CD14-positive monocyte (primary cell): Measurements from ENCODE around the gene DCAF4. TPM values are rescaled to one million over a fixed set of nuclear protein-coding genes. Genes with fewer than 3 reads are reported as not detected.

Experiments used
- DNase-seq, 3 donors: peaks; one replicate each; pipeline ENCODE4 v3.0.0-alpha.2; 2011 to 2022
- H2AFZ ChIP-seq: 2 replicates; pipeline ENCODE4 v1.6.0; 2012; ENCODE audit warnings: mild to moderate bottlenecking, low read depth, low read length, inconsistent platforms; ENCODE audit not compliant: insufficient read depth, poor library complexity, severe bottlenecking
- H3K27ac ChIP-seq, 2 donors: 1 replicate in 1 of 2; 2 replicates in 1 of 2; pipeline ENCODE4 v1.5.1; 2012 to 2013; ENCODE audit warnings: low read length in 2 of 2, control low read depth in 1 of 2, inconsistent platforms in 1 of 2, low read depth in 1 of 2, mild to moderate bottlenecking in 1 of 2
- H3K27me3 ChIP-seq, 2 donors: one replicate each; pipeline versions ENCODE4 v1.6.0 to v1.6.1; 2011 to 2013; ENCODE audit warnings: low read length in 2 of 2; ENCODE audit not compliant: control insufficient read depth in 2 of 2, insufficient read depth in 2 of 2
- H3K36me3 ChIP-seq, 2 donors: replicated peaks in 1 of 2; 1 replicate in 1 of 2; 2 replicates in 1 of 2; pipeline versions ENCODE4 v1.5.1 to v1.6.1; 2012 to 2013; ENCODE audit warnings: low read length in 2 of 2, control low read depth in 1 of 2, inconsistent platforms in 1 of 2, mild to moderate bottlenecking in 1 of 2; ENCODE audit not compliant: insufficient read depth in 2 of 2, control insufficient read depth in 1 of 2
- H3K4me1 ChIP-seq, 2 donors: 1 replicate in 1 of 2; 2 replicates in 1 of 2; pipeline versions ENCODE4 v1.5.1 to v1.6.1; 2012 to 2013; ENCODE audit warnings: low read length in 2 of 2, control low read depth in 1 of 2, inconsistent platforms in 1 of 2, mild to moderate bottlenecking in 1 of 2, moderate library complexity in 1 of 2; ENCODE audit not compliant: insufficient read depth in 2 of 2, control insufficient read depth in 1 of 2
- H3K4me2 ChIP-seq: replicated peaks from 2 replicates; pipeline ENCODE3; 2012; ENCODE audit warnings: low read length, moderate library complexity, mild to moderate bottlenecking; ENCODE audit not compliant: poor library complexity, severe bottlenecking; ENCODE audit errors: extremely low read depth
- H3K4me3 ChIP-seq, 3 experiments: fragments of 200-600 bp in 1 of 3; sonication (generic) in 1 of 3; replicated peaks in 1 of 3; 1 replicate in 2 of 3; 2 replicates in 1 of 3; pipeline ENCODE4 v1.5.1; 2011 to 2013; ENCODE audit warnings: low read length in 3 of 3, mild to moderate bottlenecking in 3 of 3, control low read depth in 2 of 3, low read depth in 2 of 3, inconsistent platforms in 1 of 3, moderate library complexity in 1 of 3
- H3K79me2 ChIP-seq: 2 replicates; pipeline ENCODE4 v1.6.0; 2012; ENCODE audit warnings: mild to moderate bottlenecking, control low read depth, inconsistent platforms, low read length, moderate library complexity; ENCODE audit not compliant: insufficient read depth
- H3K9ac ChIP-seq: 2 replicates; pipeline ENCODE4 v1.6.0; 2017; ENCODE audit warnings: low read length, mild to moderate bottlenecking; ENCODE audit not compliant: insufficient read depth, poor library complexity, severe bottlenecking
- H3K9me3 ChIP-seq, 2 donors: replicated peaks in 1 of 2; 1 replicate in 1 of 2; 2 replicates in 1 of 2; pipeline versions ENCODE4 v1.5.1 to v1.6.1; 2012 to 2013; ENCODE audit warnings: low read length in 2 of 2, control low read depth in 1 of 2; ENCODE audit not compliant: control insufficient read depth in 1 of 2, insufficient read depth in 1 of 2
- H4K20me1 ChIP-seq: 2 replicates; pipeline ENCODE4 v1.6.0; 2012; ENCODE audit warnings: mild to moderate bottlenecking, low read length, control low read depth, moderate library complexity; ENCODE audit not compliant: insufficient read depth
- H3K27ac Mint-ChIP-seq, 7 donors: one replicate each; pipeline ENCODE4 v1.8.0; 2020; ENCODE audit warnings: mild to moderate bottlenecking in 7 of 7, mixed read lengths in 7 of 7, moderate library complexity in 6 of 7, inconsistent platforms in 2 of 7
- H3K27me3 Mint-ChIP-seq, 3 donors: one replicate each; pipeline ENCODE4 v1.8.0; 2021 to 2022; ENCODE audit warnings: low read depth in 3 of 3, mild to moderate bottlenecking in 3 of 3, mixed read lengths in 3 of 3, moderate library complexity in 3 of 3, inconsistent platforms in 1 of 3
- H3K36me3 Mint-ChIP-seq, 2 donors: one replicate each; pipeline ENCODE4 v1.8.0; 2020; ENCODE audit warnings: mixed read lengths in 2 of 2, inconsistent platforms in 1 of 2, mild to moderate bottlenecking in 1 of 2
- H3K4me1 Mint-ChIP-seq: one replicate; pipeline ENCODE4 v1.8.0; 2020; ENCODE audit warnings: mild to moderate bottlenecking, mixed read lengths
- H3K4me3 Mint-ChIP-seq, 2 donors: one replicate each; pipeline ENCODE4 v1.8.0; 2020; ENCODE audit warnings: mild to moderate bottlenecking in 2 of 2, mixed read lengths in 2 of 2, moderate library complexity in 1 of 2
- H3K9me3 Mint-ChIP-seq, 7 donors: one replicate each; pipeline ENCODE4 v1.8.0; 2020 to 2022; ENCODE audit warnings: mixed read lengths in 7 of 7, mild to moderate bottlenecking in 6 of 7, moderate library complexity in 6 of 7, inconsistent platforms in 2 of 7
- CTCF ChIP-seq: fragments of 200-600 bp; IDR thresholded peaks from one replicate; pipeline ENCODE4 v1.8.0; 2022; ENCODE audit warnings: antibody characterized with exemption, mild to moderate bottlenecking
- WGBS: methylation state at CpG from one replicate; pipeline ENCODE4 v1.1.5; 2013; ENCODE audit warnings: missing lambda C conversion rate; ENCODE audit not compliant: insufficient coverage; 5-methylcytosine and 5-hydroxymethylcytosine counted together
- intact Hi-C, 2 donors: fragments of 100-400 bp; cut with micrococcal nuclease; formaldehyde crosslinking; loops; one replicate each; pipeline versions ENCODE4 v1.15.0 to v1.15.1; 2023
- polyA plus RNA-seq, 3 donors: library from polyadenylated mRNA; depleted of rRNA in 1 of 3; unstranded in 2 of 3; stranded (reverse) in 1 of 3; fragments of 300-500 nt in 2 of 3; fragments of >200 nt in 1 of 3; fragmentation: Illumina TruSeq in 2 of 3; gene quantifications; 1 replicate in 2 of 3; 2 replicates in 1 of 3; pipeline ENCODE4 v1.2.3, GENCODE V29; 2012 to 2021

The DCAF4 gene
- polyA plus RNA-seq, 3 donors: 1.1 to 7.2 (median 2.3) TPM

GRCh38 chr14:72882463-72882862 is 43.8 kb upstream of the DCAF4 start:
- Histone ChIP-seq H3K36me3 (no peaks in the 10 kb centered on the region), H3K4me3 (no peak overlapping the region), H2AFZ (no peak overlapping the region), H3K27me3 (peaks cover 7% of the 10 kb centered on the region in 2 donors), H3K4me2 (no peak overlapping the region), H4K20me1 (no peaks in the 10 kb centered on the region), H3K9ac (no peak overlapping the region), H3K9me3 (no peaks in the 10 kb centered on the region), H3K4me1 (no peaks in the 10 kb centered on the region), H3K27ac (no peak overlapping the region), H3K79me2 (no peaks in the 10 kb centered on the region)
- H3K4me1 Mint-ChIP-seq: peaks cover 7% of the 10 kb centered on the region
- peaks cover 0 to 6% (median 0%) of the 10 kb centered on the region in 7 donors for H3K9me3 Mint-ChIP-seq
- no CpG with 5 or more reads among the region's 7 CpGs for WGBS
- H3K27ac Mint-ChIP-seq: no peak overlapping the region
- DNase-seq: no peak
- no peaks in the 10 kb centered on the region for H3K36me3 Mint-ChIP-seq
- H3K4me3 Mint-ChIP-seq: no peak overlapping the region
- peaks cover 19 to 35% (median 34%) of the 10 kb centered on the region in 3 donors for H3K27me3 Mint-ChIP-seq
- intact Hi-C loops: no loop called here
- no peak for TF ChIP-seq CTCF

GRCh38 chr14:72883109-72883508 is 43.2 kb upstream of the DCAF4 start:
- Mint-ChIP-seq H3K4me1 (peaks cover 7% of the 10 kb centered on the region), H3K27me3 (peaks cover 20 to 40% (median 40%) of the 10 kb centered on the region in 3 donors), H3K27ac (no peak overlapping the region), H3K4me3 (no peak overlapping the region), H3K9me3 (peaks cover 0 to 6% (median 0%) of the 10 kb centered on the region in 7 donors), H3K36me3 (no peaks in the 10 kb centered on the region)
- Histone ChIP-seq H4K20me1 (no peaks in the 10 kb centered on the region), H3K9me3 (no peaks in the 10 kb centered on the region), H3K27ac (no peak overlapping the region), H3K4me3 (no peak overlapping the region), H3K36me3 (no peaks in the 10 kb centered on the region), H3K27me3 (peaks cover 10 to 12% of the 10 kb centered on the region in 2 donors), H3K79me2 (no peaks in the 10 kb centered on the region), H3K4me2 (no peak overlapping the region), H3K9ac (no peak overlapping the region), H3K4me1 (no peaks in the 10 kb centered on the region), H2AFZ (no peak overlapping the region)
- intact Hi-C loops: no loop called here
- TF ChIP-seq CTCF: no peak
- WGBS: no CpG with 5 or more reads among the region's 2 CpGs
- DNase-seq: no peak
